ENCODE data around the gene ZNF516. TPM values are rescaled to one million over a fixed set of nuclear protein-coding genes. Genes with fewer than 3 reads are reported as not detected.

ZNF516 gene
- total and polyA plus RNA-seq, 4 donors, result 2.5 to 12.2 (median 7.6) TPM

- H3K36me3 ChIP-seq (ENCODE audit: control insufficient read depth in 4 of 4, insufficient read depth in 3 of 4, low read depth in 1 of 4, low read length in 3 of 4), result no peaks in the 10 kb centered on the region
- WGBS, result 88% methylated on average over 25 of the region's 25 CpGs
- H3K9me3 ChIP-seq (ENCODE audit: control insufficient read depth in 4 of 4, low read length in 3 of 4), result no peaks in the 10 kb centered on the region
- H3K9ac ChIP-seq (ENCODE audit: low read depth in 1 of 2, low read length in 2 of 2), result no peak overlapping the region
- peak; percentile 59 for DNase-seq (ENCODE audit: low spot score)
- peaks cover 0 to 11% (median 3%) of the 10 kb centered on the region in 4 donors for H3K4me1 ChIP-seq (ENCODE audit: control insufficient read depth in 4 of 4, insufficient read depth in 4 of 4, low read length in 3 of 4)
- no peaks in the 10 kb centered on the region for H3K27me3 ChIP-seq (ENCODE audit: control insufficient read depth in 4 of 4, insufficient read depth in 4 of 4, low read length in 3 of 4)
- no peak for TF ChIP-seq FOXA1 (IDR thresholded peaks at IDR 0.05)
- TF ChIP-seq HNF4G (IDR thresholded peaks at IDR 0.05), result no peak
- TF ChIP-seq REST (IDR thresholded peaks at IDR 0.05), result no peak
- no peak for TF ChIP-seq NR2F2 (IDR thresholded peaks at IDR 0.05)
- no peak for TF ChIP-seq YY1 (IDR thresholded peaks at IDR 0.05)
- TF ChIP-seq GABPA (IDR thresholded peaks at IDR 0.05 in 1 of 2, conservative IDR thresholded peaks at IDR 0.05 in 1 of 2), result no peak
- no peak overlapping the region for H3K4me3 ChIP-seq (ENCODE audit: low read depth in 1 of 3, low read length in 3 of 3)
- H3K27ac ChIP-seq (ENCODE audit: low read depth in 1 of 2, low read length in 2 of 2), result no peak overlapping the region
These were observed 93.5 kb downstream of the ZNF516 start for GRCh38 chr18:76401498-76401897.

GRCh38 chr18:76399613-76400391 is 95.2 kb downstream of the ZNF516 start:
- 89% methylated on average over 14 of the region's 14 CpGs for WGBS
- Histone ChIP-seq H3K4me1 (ENCODE audit: control insufficient read depth in 4 of 4, insufficient read depth in 4 of 4, low read length in 3 of 4) (peaks cover 0 to 20% (median 5%) of the 10 kb centered on the region in 4 donors), H3K27ac (ENCODE audit: low read depth in 1 of 2, low read length in 2 of 2) (no peak overlapping the region), H3K9ac (ENCODE audit: low read depth in 1 of 2, low read length in 2 of 2) (no peak overlapping the region), H3K27me3 (ENCODE audit: control insufficient read depth in 4 of 4, insufficient read depth in 4 of 4, low read length in 3 of 4) (no peaks in the 10 kb centered on the region), H3K9me3 (ENCODE audit: control insufficient read depth in 4 of 4, low read length in 3 of 4) (no peaks in the 10 kb centered on the region), H3K36me3 (ENCODE audit: control insufficient read depth in 4 of 4, insufficient read depth in 3 of 4, low read depth in 1 of 4, low read length in 3 of 4) (peaks cover 0 to 2% (median 0%) of the 10 kb centered on the region in 4 donors), H3K4me3 (ENCODE audit: low read depth in 1 of 3, low read length in 3 of 3) (no peak overlapping the region)
- TF ChIP-seq SP1 (IDR thresholded peaks at IDR 0.05) (no peak), GABPA (IDR thresholded peaks at IDR 0.05 in 1 of 2, conservative IDR thresholded peaks at IDR 0.05 in 1 of 2) (no peak), JUND (IDR thresholded peaks at IDR 0.05) (no peak)
- no peak for DNase-seq (ENCODE audit: low spot score)

GRCh38 chr18:76398896-76399612 is 96.0 kb downstream of the ZNF516 start:
- H3K36me3 ChIP-seq (ENCODE audit: control insufficient read depth in 4 of 4, insufficient read depth in 3 of 4, low read depth in 1 of 4, low read length in 3 of 4), result peaks cover 0 to 2% (median 0%) of the 10 kb centered on the region in 4 donors
- no peaks in the 10 kb centered on the region for H3K9me3 ChIP-seq (ENCODE audit: control insufficient read depth in 4 of 4, low read length in 3 of 4)
- peak; percentile 80 for DNase-seq (ENCODE audit: low spot score)
- H3K27ac ChIP-seq (ENCODE audit: low read depth in 1 of 2, low read length in 2 of 2), result no peak overlapping the region
- no peaks in the 10 kb centered on the region for H3K27me3 ChIP-seq (ENCODE audit: control insufficient read depth in 4 of 4, insufficient read depth in 4 of 4, low read length in 3 of 4)
- H3K4me1 ChIP-seq (ENCODE audit: control insufficient read depth in 4 of 4, insufficient read depth in 4 of 4, low read length in 3 of 4), result peaks cover 0 to 21% (median 5%) of the 10 kb centered on the region in 4 donors
- WGBS, result 13% methylated on average over 14 of the region's 14 CpGs
- H3K9ac ChIP-seq (ENCODE audit: low read depth in 1 of 2, low read length in 2 of 2), result no peak overlapping the region
- H3K4me3 ChIP-seq (ENCODE audit: low read depth in 1 of 3, low read length in 3 of 3), result no peak overlapping the region
- no peak for TF ChIP-seq ZBTB33 (IDR thresholded peaks at IDR 0.05)
- TF ChIP-seq HNF4G (IDR thresholded peaks at IDR 0.05), result peak; percentile 7
- no peak for TF ChIP-seq YY1 (IDR thresholded peaks at IDR 0.05)
- no peak for TF ChIP-seq NR2F2 (IDR thresholded peaks at IDR 0.05)
- no peak for TF ChIP-seq JUND (IDR thresholded peaks at IDR 0.05)
- TF ChIP-seq CTCF (IDR thresholded peaks at IDR 0.05; ENCODE audit: low read depth, low read length, missing input control), result peak; percentile 99
- TF ChIP-seq RAD21 (IDR thresholded peaks at IDR 0.05), result peak; percentile 99 to 100
- no peak for TF ChIP-seq TAF1 (conservative IDR thresholded peaks at IDR 0.05)
- TF ChIP-seq RXRA (IDR thresholded peaks at IDR 0.05), result no peak
- no peak for TF ChIP-seq FOXA2 (IDR thresholded peaks at IDR 0.05)
- peak; percentile 12 to 20 for TF ChIP-seq HNF4A (conservative IDR thresholded peaks at IDR 0.05)

Data from liver (tissue), 9 donors.